GM18907 (cell line): Measurements from ENCODE around the gene HYI.

Experiments
- ATAC-seq: cut with Tn5 transposase; IDR thresholded peaks from one replicate; pipeline ENCODE4 v1.9.1; 2021; ENCODE audit warnings: mild to moderate bottlenecking, moderate library complexity; ENCODE audit not compliant: unreplicated experiment

HYI gene

GRCh38 chr1:43405219-43405875 is 48.4 kb downstream of the HYI start:
- ATAC-seq, result no peak

GRCh38 chr1:43404353-43404752 is 49.4 kb downstream of the HYI start:
- no peak for ATAC-seq

GRCh38 chr1:43402089-43402865 is 51.5 kb downstream of the HYI start:
- ATAC-seq, result no peak
